GM12878 (cell line): ENCODE data around the gene PLXNA4. TPM values are rescaled to one million over a fixed set of nuclear protein-coding genes. Genes with fewer than 3 reads are reported as not detected.

Experiments used
- ATAC-seq: fragments of 200-7000 bp; cut with Tn5 transposase; 3 replicates; pipeline ENCODE4 v1.9.1; 2020; ENCODE audit warnings: mild to moderate bottlenecking, moderate library complexity
- BruUV-seq: library from RNA; stranded (reverse); fragments of 400-500 nt; replicated peaks from 2 replicates; lab custom pipeline; 2021; lab: Mats Ljungman, UMichigan
- CTCF ChIA-PET: fragments of 300-600 bp; sonication (Branson Sonifier 250); formaldehyde crosslinking; extraction: SDS; loops from one replicate; lab custom pipeline; 2021; ENCODE audit warnings: inconsistent platforms; lab: Yijun Ruan, JAX
- POLR2A ChIA-PET: fragments of 350-600 bp; formaldehyde crosslinking; extraction: SDS; loops from one replicate; lab custom pipeline; 2021; ENCODE audit warnings: inconsistent platforms; lab: Charles Lee
- RAD21 ChIA-PET: fragments of 300-600 bp; sonication (Branson Sonifier 250); formaldehyde crosslinking; loops from one replicate; lab custom pipeline; 2023; ENCODE audit warnings: antibody characterized with exemption; ENCODE audit not compliant: unreplicated experiment; lab: Charles Lee
- SMC1A ChIA-PET: fragments of 300-600 bp; sonication (Branson Sonifier 250); formaldehyde crosslinking; loops from one replicate; lab custom pipeline; 2023; ENCODE audit not compliant: unreplicated experiment, uncharacterized antibody; lab: Charles Lee
- DNase-seq: peaks from one replicate; pipeline ENCODE4 v3.0.0-alpha.2; 2011; ENCODE audit warnings: low read depth, low spot score
- FAIRE-seq: peaks from 3 replicates; lab custom pipeline; 2011; peaks lifted over from hg19 to GRCh38; lab: Jason Lieb, UNC
- H2AFZ ChIP-seq: 2 replicates; pipeline ENCODE4 v1.6.0; 2011; ENCODE audit warnings: low read depth, low read length, control low read depth; ENCODE audit not compliant: control insufficient read depth
- H3K27ac ChIP-seq: 2 replicates; pipeline ENCODE4 v1.5.1; 2011; ENCODE audit warnings: control low read depth; ENCODE audit not compliant: control insufficient read depth, insufficient read depth
- H3K27me3 ChIP-seq, 2 experiments: replicated peaks in 1 of 2; 2 replicates each; pipeline versions ENCODE4 v1.6.0 to v1.6.1; 2011; ENCODE audit warnings: low read length in 1 of 2; ENCODE audit not compliant: control insufficient read depth in 2 of 2, insufficient read depth in 2 of 2
- H3K36me3 ChIP-seq, 2 experiments: 2 replicates each; pipeline ENCODE4 v1.5.1; 2011; ENCODE audit warnings: low read length in 1 of 2; ENCODE audit not compliant: control insufficient read depth in 2 of 2, insufficient read depth in 2 of 2
- H3K4me1 ChIP-seq: 2 replicates; pipeline ENCODE4 v1.6.1; 2011; ENCODE audit warnings: mild to moderate bottlenecking, low read length, moderate library complexity, mixed read lengths; ENCODE audit not compliant: control insufficient read depth, insufficient read depth
- H3K4me2 ChIP-seq: 2 replicates; pipeline ENCODE4 v1.6.0; 2011; ENCODE audit warnings: control low read depth; ENCODE audit not compliant: control insufficient read depth, insufficient read depth
- H3K4me3 ChIP-seq: fragments of 200-600 bp; sonication (generic); 2 replicates; pipeline ENCODE4 v1.5.1; 2016
- H3K79me2 ChIP-seq: 2 replicates; pipeline ENCODE4 v1.6.0; 2011; ENCODE audit warnings: low read length; ENCODE audit not compliant: control insufficient read depth, insufficient read depth
- H3K9ac ChIP-seq: 2 replicates; pipeline ENCODE4 v1.8.0; 2011; ENCODE audit warnings: low read length, control low read depth, mixed read lengths; ENCODE audit not compliant: control insufficient read depth, insufficient read depth
- H3K9me3 ChIP-seq: replicated peaks from 3 replicates; pipeline ENCODE4 v1.5.1; 2011; ENCODE audit warnings: mild to moderate bottlenecking, low read length; ENCODE audit not compliant: control insufficient read depth, insufficient read depth
- H4K20me1 ChIP-seq: 2 replicates; pipeline ENCODE4 v1.6.0; 2011; ENCODE audit not compliant: control insufficient read depth, insufficient read depth
- WGBS: methylation state at CpG from one replicate; pipeline ENCODE4 v1.1.6; 2016; ENCODE audit warnings: low lambda C conversion rate; ENCODE audit not compliant: insufficient replicate concordance, insufficient coverage; ENCODE audit errors: missing lambda C conversion rate; 5-methylcytosine and 5-hydroxymethylcytosine counted together
- in situ Hi-C: fragments of 300-500 bp; cut with MboI; formaldehyde crosslinking; loops from 9 replicates; pipeline ENCODE4 v1.14.3; 2018; ENCODE audit warnings: mixed read lengths
- intact Hi-C: fragments of 100-400 bp; cut with micrococcal nuclease; formaldehyde crosslinking; loops from one replicate; pipeline ENCODE4 v1.14.2; 2022; ENCODE audit not compliant: unreplicated experiment
- polyA plus RNA-seq, 11 experiments: library from polyadenylated mRNA; depleted of rRNA in 4 of 11; unstranded in 6 of 11; stranded (reverse) in 5 of 11; fragments of >200 nt; fragmentation: Nextera tagmentation in 4 of 11; fragmentation: Illumina TruSeq in 1 of 11; extraction: Ambion mirVana in 4 of 11; extraction: Trizol in 1 of 11; gene quantifications; 1 replicate in 1 of 11; 2 replicates in 10 of 11; pipeline versions ENCODE4 v1.2.1 to v1.2.3, GENCODE V29; 2011 to 2016; ENCODE audit warnings: inconsistent platforms in 2 of 11, missing spikeins in 2 of 11, low read depth in 1 of 11
- total RNA-seq, 4 experiments: library from RNA; depleted of rRNA in 3 of 4; stranded (reverse); fragments of >200 nt in 3 of 4; fragmentation: Illumina TruSeq in 1 of 4; extraction: Trizol in 1 of 4; gene quantifications; 2 replicates each; pipeline versions ENCODE4 v1.2.1 to v1.2.3, GENCODE V29; 2013 to 2021
- TF ChIP-seq, protein P1 (sequence below): fragments of 450-650 bp; conservative IDR thresholded peaks from 2 replicates; pipeline ENCODE4 v1.6.1; 2017; ENCODE audit warnings: mild to moderate bottlenecking, moderate library complexity
- TF ChIP-seq, protein P2 (sequence below): IDR thresholded peaks from 2 replicates; pipeline ENCODE4 v1.6.1; 2012; ENCODE audit warnings: mild to moderate bottlenecking, low read depth, low read length

PLXNA4 gene
- total and polyA plus RNA-seq, 10 of the 15 experiments (the other 5 are each of a cell fraction or from before 2014, with no cell fraction given), result 0.03 TPM; not detected in 9

DNA sequence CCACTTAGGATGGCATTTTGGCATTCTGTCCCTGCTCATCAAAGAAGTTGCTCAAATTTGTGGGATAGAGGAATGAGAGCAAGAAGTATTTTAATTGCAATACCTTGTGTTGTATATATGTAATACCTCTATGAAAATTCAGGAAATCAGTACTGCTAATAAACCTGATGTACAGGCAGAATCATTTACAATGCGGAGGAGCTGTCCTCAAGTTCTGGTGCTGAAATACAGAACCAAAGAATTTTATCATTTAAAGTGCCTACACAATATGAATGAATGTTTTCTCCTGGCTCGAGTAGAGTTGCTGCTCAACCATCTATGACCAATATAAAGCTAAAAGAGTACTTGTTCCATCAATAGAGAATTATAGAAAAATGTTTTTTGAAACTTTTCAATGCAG lies 305.8 kb downstream of the PLXNA4 start:
- in situ Hi-C loops, result no loop called here
- no peak overlapping the region for H3K4me3 ChIP-seq
- H2AFZ ChIP-seq, result no peak overlapping the region
- FAIRE-seq (no peak), ATAC-seq (no peak), DNase-seq (no peak)
- 19% methylated on average over 2 of the region's 2 CpGs for WGBS
- no peak overlapping the region for H3K4me2 ChIP-seq
- TF ChIP-seq, protein P1, sequence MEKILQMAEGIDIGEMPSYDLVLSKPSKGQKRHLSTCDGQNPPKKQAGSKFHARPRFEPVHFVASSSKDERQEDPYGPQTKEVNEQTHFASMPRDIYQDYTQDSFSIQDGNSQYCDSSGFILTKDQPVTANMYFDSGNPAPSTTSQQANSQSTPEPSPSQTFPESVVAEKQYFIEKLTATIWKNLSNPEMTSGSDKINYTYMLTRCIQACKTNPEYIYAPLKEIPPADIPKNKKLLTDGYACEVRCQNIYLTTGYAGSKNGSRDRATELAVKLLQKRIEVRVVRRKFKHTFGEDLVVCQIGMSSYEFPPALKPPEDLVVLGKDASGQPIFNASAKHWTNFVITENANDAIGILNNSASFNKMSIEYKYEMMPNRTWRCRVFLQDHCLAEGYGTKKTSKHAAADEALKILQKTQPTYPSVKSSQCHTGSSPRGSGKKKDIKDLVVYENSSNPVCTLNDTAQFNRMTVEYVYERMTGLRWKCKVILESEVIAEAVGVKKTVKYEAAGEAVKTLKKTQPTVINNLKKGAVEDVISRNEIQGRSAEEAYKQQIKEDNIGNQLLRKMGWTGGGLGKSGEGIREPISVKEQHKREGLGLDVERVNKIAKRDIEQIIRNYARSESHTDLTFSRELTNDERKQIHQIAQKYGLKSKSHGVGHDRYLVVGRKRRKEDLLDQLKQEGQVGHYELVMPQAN, result no peak
- TF ChIP-seq, protein P2, sequence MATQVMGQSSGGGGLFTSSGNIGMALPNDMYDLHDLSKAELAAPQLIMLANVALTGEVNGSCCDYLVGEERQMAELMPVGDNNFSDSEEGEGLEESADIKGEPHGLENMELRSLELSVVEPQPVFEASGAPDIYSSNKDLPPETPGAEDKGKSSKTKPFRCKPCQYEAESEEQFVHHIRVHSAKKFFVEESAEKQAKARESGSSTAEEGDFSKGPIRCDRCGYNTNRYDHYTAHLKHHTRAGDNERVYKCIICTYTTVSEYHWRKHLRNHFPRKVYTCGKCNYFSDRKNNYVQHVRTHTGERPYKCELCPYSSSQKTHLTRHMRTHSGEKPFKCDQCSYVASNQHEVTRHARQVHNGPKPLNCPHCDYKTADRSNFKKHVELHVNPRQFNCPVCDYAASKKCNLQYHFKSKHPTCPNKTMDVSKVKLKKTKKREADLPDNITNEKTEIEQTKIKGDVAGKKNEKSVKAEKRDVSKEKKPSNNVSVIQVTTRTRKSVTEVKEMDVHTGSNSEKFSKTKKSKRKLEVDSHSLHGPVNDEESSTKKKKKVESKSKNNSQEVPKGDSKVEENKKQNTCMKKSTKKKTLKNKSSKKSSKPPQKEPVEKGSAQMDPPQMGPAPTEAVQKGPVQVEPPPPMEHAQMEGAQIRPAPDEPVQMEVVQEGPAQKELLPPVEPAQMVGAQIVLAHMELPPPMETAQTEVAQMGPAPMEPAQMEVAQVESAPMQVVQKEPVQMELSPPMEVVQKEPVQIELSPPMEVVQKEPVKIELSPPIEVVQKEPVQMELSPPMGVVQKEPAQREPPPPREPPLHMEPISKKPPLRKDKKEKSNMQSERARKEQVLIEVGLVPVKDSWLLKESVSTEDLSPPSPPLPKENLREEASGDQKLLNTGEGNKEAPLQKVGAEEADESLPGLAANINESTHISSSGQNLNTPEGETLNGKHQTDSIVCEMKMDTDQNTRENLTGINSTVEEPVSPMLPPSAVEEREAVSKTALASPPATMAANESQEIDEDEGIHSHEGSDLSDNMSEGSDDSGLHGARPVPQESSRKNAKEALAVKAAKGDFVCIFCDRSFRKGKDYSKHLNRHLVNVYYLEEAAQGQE, result peak; percentile 75
- no peaks in the 10 kb centered on the region for H3K27me3 ChIP-seq
- ChIA-PET SMC1A (interaction anchor here (0.7 kb wide), 1 partner anchor 29 kb away, joined by 3 read pairs; no protein-coding TSS in a partner anchor), POLR2A (no interaction called here), CTCF (no interaction called here), RAD21 (interaction anchor here (0.6 kb wide), 1 partner anchor 51 kb away, joined by 3 read pairs; no protein-coding TSS in a partner anchor)
- H4K20me1 ChIP-seq, result no peaks in the 10 kb centered on the region
- intact Hi-C loops, result no loop called here
- no peak overlapping the region for H3K9ac ChIP-seq
- no peaks in the 10 kb centered on the region for H3K36me3 ChIP-seq
- no TSS peak for BruUV-seq
- H3K79me2 ChIP-seq, result no peaks in the 10 kb centered on the region
- H3K4me1 ChIP-seq, result no peaks in the 10 kb centered on the region
- H3K9me3 ChIP-seq, result no peaks in the 10 kb centered on the region
- H3K27ac ChIP-seq, result no peak overlapping the region
